ENCODE data around the gene KLK5.
A peak's percentile ranks its signal among the peaks of the same experiment; 100 is the strongest.
"Not testable (repeated sequence)": the region's sequence is repeated elsewhere in the genome, so short reads cannot be mapped to it uniquely, and the experiment has no call there.

The KLK5 gene

GRCh38 chr19:50921426-50922316 lies 31.2 kb downstream of the KLK5 start:
- no peak for DNase-seq (ENCODE audit: low spot score)

DNA sequence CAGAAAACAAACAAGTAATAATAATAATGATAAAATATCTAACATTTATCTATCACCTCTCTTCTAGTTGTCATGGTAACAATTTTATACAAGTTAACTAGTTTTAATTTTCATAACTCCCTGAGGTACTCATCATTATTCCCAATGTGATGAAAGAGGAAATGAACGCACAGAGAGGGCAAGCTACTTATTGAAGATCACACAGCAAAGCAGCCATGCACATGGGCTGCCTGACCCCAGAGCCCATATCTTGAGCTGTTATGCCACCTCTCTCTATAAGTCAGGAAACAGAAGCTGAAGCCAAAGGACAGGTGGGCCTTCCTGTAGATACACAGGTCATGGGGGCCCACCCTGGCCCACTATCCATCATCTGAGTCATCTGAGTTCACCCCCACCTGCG lies 36.8 kb downstream of the KLK5 start:
- DNase-seq (ENCODE audit: low spot score): no peak

- DNase-seq (ENCODE audit: low spot score): no peak
Observed at GRCh38 chr19:50912727-50913716, 39.8 kb downstream of the KLK5 start.

DNA sequence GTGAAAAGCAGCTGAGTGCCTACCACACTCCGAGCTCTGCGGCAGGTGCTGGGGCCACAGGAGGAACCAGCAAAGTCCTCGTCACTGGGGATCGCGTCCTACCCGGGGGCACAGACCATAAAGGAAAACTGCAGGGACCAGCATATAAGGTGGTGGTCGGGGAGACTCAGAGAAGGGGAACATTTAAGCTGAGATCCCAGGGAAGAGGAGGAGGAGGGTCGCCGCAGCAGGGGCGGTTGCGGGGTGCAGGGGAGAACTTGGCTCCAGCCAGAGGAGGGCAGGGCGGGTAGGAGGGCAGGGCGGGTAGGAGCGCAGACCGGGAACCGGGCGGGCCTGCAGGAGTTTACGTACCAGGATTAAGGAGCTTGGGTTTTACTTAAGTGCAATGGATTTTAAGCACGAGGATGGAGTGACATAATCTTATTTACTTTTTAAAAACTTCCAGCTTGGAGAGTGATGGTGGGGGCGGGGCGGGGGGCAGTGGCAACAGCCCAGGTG lies 40.7 kb downstream of the KLK5 start:
- DNase-seq (ENCODE audit: low spot score): no peak

DNA sequence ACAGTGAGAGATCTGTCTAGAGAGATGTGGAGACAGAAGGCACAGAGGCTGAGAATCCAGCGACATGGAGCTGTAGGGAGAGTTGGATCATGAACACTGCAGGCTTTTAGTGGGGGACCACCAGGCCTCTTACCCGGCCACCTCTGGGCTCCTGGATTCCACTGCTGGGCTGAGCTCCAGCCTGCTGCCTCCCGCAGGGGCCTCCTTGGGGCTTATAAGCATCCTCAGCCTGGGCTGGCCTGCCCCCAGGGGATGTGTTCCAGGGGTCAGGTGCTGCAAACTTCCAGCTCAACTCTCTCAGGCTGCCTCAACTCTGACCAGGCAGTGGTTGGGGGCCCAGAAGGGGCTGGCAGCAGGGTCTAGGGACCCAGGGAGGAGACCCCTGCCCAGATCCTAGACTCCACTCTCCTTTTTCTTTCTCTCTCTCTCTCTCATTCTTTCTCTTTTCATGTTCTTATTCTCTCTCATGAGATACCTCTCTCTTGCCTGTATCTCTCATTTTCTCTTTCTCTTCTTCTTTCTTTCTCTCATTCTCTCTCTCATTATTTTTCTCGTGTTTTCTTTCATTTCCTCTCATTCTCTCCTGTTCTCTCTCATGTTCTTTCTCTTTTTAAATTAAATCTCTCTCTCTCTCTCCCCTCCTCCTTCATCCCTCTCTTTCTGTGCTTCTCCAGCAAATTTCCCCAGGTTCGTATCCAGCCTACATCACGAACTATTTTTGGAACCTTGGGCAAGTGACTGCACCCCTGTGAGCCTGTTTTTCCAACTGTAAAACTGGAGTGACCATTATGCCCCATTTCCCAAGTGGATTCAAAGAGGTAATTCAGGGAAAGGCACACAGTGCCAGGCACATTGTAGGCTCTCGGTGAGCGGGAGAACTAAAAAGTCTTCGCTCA lies 41.4 kb downstream of the KLK5 start, which contains the start of gene KLK4:
Gene KLK4, minus strand, starts transcription at position 190 of the 896 bp plus-strand sequence. CDS start 657 bp downstream, outside the sequence.
- no peak for DNase-seq (ENCODE audit: low spot score)

DNA sequence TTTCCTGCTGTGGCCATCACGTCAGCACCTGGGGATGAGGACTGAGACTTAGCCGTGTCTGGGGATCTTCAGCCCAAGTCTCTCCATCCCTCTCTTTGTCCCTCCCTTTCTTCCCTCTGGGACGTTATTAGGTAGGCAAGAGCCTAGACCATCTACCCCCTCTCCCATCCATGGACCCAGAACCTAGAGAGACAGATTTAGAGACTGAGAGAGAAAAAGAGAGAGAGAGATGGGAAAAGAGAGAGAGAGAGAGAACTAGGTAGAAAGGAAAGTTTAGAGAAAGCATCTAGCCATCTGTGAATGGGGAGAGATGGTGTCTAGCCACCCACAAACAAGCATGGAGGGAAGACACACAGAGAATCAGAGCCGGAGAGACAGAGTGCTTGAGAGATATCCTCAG lies 42.1 kb downstream of the KLK5 start:
- DNase-seq (ENCODE audit: low spot score): no peak

DNA sequence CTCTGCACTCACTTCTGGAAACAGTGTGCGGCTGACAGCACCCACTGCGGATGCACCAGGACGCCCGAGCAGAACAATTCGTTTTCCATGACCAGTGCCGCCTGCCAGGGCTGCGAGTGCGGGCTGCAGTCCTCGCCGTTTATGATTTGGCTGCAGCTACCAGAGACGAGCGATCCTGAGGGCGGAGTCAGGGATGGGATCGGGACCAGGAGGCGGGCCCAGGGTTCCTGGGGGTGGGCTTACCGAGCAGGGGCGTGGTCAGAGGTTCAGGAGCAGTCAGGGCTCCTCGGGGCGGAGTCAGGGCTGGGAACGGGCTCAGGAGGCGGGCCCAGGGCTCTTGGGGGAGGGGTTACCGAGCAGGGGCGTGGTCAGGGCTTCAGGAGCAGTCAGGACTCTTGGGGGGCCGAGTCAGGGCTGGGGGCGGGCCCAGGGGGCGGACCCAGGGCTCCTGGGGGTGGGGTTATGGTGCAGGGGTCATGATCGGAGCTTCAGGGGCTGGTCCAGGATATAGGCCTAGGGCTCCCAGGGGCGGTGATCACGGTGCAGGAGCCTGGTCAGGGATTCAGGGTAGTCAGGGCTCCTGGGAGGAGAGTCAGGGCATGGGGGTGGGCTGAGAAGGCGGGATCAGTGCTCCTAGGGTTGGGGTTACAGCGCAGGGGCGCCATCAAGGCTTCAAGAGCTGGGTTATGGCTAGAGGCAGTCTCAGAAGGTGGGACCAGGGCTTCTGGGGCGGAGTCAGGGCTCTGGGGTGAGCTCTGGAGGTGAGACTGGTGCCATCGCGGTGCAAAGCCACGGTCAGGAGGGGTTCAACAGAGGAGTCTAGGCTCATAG lies 43.4 kb downstream of the KLK5 start:
- peak; percentile 55 for DNase-seq (ENCODE audit: low spot score)

DNA sequence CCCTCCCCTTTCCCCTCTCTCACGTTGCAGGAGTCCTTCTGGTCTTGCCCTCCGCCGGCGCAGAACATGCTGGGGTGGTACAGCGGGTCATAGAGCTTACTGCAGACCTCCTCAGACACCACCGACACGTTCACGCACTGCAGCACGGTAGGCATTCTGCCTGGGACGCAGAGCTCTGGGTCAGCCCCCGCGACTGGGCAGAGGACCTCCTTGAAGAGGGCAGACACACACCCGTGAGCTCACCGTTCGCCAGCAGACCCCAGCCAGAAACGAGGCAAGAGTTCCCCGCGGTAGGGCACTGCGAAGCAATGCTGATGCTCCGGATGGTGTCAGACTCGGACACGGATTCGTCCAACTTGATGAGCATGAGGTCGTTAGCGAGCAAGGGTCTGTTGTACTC lies 44.5 kb downstream of the KLK5 start:
- no peak for DNase-seq (ENCODE audit: low spot score)

GRCh38 chr19:50906217-50906616 lies 46.6 kb downstream of the KLK5 start:
- DNase-seq (ENCODE audit: low spot score): peak; percentile 23

DNA sequence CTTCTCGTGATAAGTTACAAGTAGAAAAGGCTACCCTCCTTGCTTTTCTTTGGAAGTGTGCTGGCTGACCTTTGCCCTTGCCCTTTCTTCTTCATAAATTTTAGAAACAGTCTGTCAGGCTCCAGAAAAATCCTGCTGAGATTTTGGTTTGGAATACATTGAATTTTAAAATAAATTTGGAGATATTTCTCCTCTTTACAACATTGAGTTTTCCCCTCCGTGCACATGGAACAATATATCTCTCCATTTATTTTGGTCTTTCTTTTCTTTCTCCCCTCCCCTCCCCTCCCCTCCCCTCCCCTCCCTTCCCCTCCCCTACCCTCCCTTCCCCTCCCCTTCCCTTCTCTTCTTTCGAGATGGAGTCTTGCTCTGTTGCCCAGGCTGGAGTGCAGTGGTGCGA lies 50.2 kb downstream of the KLK5 start:
- DNase-seq (ENCODE audit: low spot score): no peak

- DNase-seq (ENCODE audit: low spot score): no peak
Observed at GRCh38 chr19:50899569-50899968, 53.3 kb downstream of the KLK5 start.

DNA sequence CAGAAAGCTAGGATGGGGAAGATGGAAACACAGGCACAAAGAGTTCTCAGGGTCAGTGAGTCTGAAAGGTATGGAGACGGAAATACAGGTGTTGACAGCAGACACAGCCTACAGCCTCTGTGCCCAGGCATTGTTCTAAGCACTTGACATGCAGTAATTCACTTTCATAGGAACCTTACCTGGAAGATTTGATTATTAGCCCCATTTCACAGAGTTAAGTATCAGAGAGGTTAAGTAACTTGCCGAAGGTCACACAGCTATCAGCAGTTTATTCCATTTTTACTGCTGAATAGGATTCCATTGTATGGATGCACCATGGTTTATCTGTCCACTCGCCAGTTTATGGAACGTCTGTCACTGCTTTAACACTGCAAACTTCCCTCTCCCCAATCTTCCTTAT lies 54.8 kb downstream of the KLK5 start:
- DNase-seq (ENCODE audit: low spot score): no peak

DNA sequence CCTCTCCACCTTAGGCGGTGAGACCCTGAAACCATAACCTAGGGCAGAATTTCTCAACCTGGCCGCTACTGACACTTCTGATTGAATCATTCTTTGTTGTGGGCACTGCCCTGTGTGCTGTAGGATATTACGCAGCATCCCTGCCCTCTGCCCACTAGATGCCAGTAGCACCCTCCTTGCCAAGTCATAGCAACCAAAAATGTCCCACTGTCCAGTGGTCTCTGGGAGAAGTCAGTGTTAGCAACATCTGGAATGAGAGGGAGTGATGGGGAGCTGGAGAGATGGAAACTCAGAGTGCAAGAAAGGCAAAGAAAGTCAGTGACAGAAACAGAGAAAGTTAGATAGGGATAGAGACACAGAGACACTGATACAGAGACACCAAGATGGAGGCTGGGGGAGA lies 55.2 kb downstream of the KLK5 start:
- no peak for DNase-seq (ENCODE audit: low spot score)

DNA sequence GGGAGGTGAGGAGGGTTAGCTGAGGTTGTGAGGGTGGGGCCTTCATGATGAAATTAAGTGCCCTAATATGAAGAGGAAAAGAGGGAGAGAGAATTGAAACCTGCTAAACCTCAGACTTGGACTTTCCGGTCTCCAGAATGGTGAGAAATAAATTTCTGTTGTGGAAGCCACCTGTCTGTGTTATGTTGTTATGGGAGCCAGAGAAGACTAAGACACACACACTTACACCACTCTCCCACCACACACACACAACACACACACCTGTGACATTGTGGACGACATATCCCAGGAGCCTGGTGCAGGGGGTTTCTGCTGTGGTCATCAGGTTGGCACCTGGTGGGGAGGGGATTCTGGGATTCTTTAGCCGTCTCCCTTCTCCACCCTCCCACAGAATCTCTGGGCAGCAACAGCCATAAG lies 55.6 kb downstream of the KLK5 start:
- no peak for DNase-seq (ENCODE audit: low spot score)

GRCh38 chr19:50896591-50897190 lies 56.1 kb downstream of the KLK5 start:
- DNase-seq (ENCODE audit: low spot score): peak; percentile 48

DNA sequence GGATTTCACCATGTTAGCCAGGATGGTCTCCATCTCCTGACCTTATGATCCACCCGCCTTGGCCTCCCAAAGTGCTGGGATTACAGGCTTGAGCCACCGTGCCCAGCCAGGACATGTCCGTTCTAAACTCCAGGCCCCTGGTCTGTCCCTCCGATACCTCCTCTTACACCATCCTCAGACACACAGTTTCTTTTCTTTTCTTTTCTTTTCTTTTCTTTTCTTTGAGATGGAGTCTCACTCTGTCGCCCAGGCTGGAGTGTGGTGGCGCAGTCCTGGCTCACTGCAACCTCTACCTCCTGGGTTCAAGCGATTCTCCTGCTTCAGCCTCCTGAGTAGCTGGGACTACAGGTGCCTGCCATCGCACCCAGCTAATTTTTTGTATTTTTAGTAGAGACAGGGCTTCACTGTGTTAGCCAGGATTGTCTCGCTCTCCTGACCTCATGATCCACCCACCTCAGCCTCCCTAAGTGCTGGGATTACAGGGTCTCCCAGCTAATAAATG lies 56.7 kb downstream of the KLK5 start:
- DNase-seq (ENCODE audit: low spot score): not testable (repeated sequence)

- no peak for DNase-seq (ENCODE audit: low spot score)
Observed at GRCh38 chr19:50894478-50895356, 58.1 kb downstream of the KLK5 start.
